ENCODE measurements around the gene UPF1. TPM values are rescaled to one million over a fixed set of nuclear protein-coding genes. Genes with fewer than 3 reads are reported as not detected.

UPF1 gene
- total and polyA plus RNA-seq, 2 of the 13 experiments (the other 11 are each of a cell fraction or from before 2014, with no cell fraction given) = 16.9 to 41.8 TPM

- Histone ChIP-seq H3K9me3 (ENCODE audit: low read length) (no peaks in the 10 kb centered on the region), H3K27me3 (ENCODE audit: control insufficient read depth in 1 of 2, insufficient read depth in 2 of 2, low read length in 2 of 2) (no peaks in the 10 kb centered on the region), H2AFZ (ENCODE audit: low read length) (no peak overlapping the region), H3K4me1 (ENCODE audit: insufficient read depth, low read length) (peaks cover 30% of the 10 kb centered on the region), H3K79me2 (ENCODE audit: insufficient read depth, low read length) (no peaks in the 10 kb centered on the region), H3K4me2 (ENCODE audit: low read depth, low read length) (no peak overlapping the region), H3K9ac (ENCODE audit: insufficient read depth, low read depth, low read length) (no peak overlapping the region), H3K27ac (ENCODE audit: extremely low read length, insufficient read depth, low read length) (no peak overlapping the region), H3K36me3 (replicated peaks in 1 of 2; ENCODE audit: control insufficient read depth in 1 of 2, insufficient read depth in 2 of 2, low read length in 2 of 2) (peaks cover 14 to 31% of the 10 kb centered on the region in 2 experiments; a peak in 4 of 5 replicates), H3K4me3 (replicated peaks in 1 of 3; ENCODE audit: insufficient read depth in 1 of 3, low read depth in 2 of 3, low read length in 3 of 3) (no peak overlapping the region), H4K20me1 (ENCODE audit: insufficient read depth, low read length) (no peaks in the 10 kb centered on the region)
- 94% methylated on average over 43 of the region's 62 CpGs for WGBS (ENCODE audit: low lambda C conversion rate)
- TF ChIP-seq ZNF142 (CRISPR knock-in tag; IDR thresholded peaks at IDR 0.05) (no peak), AKAP8 (CRISPR knock-in tag; IDR thresholded peaks at IDR 0.05) (peak; percentile 50; the same call in 1 of the 2 replicates), ARID2 (CRISPR knock-in tag; IDR thresholded peaks at IDR 0.05; ENCODE audit: borderline replicate concordance) (no peak), ARID3A (IDR thresholded peaks at IDR 0.05; ENCODE audit: low read depth, low read length) (no peak), ZNF567 (CRISPR knock-in tag; IDR thresholded peaks at IDR 0.05; ENCODE audit: borderline replicate concordance) (no peak), AGO2 (optimal IDR thresholded peaks at IDR 0.05; ENCODE audit: low read depth, low read length) (peak; percentile 72), ZNF652 (CRISPR knock-in tag; IDR thresholded peaks at IDR 0.05; ENCODE audit: borderline replicate concordance, low read depth) (no peak), ZNF557 (CRISPR knock-in tag; IDR thresholded peaks at IDR 0.05) (no peak), IKZF4 (CRISPR knock-in tag; IDR thresholded peaks at IDR 0.05; ENCODE audit: borderline replicate concordance, low read depth, not compliant biosample characterization) (no peak), ARNT (IDR thresholded peaks at IDR 0.05) (no peak), GLMP (CRISPR knock-in tag; IDR thresholded peaks at IDR 0.05; ENCODE audit: borderline replicate concordance) (no peak), ZNF674 (CRISPR knock-in tag; IDR thresholded peaks at IDR 0.05; ENCODE audit: low read depth) (no peak), ZC3H13 (CRISPR knock-in tag; IDR thresholded peaks at IDR 0.05) (peak; percentile 22; the same call in 1 of the 2 replicates), DPF2 (CRISPR knock-in tag; IDR thresholded peaks at IDR 0.05; ENCODE audit: borderline replicate concordance, low read depth) (no peak)
- in situ Hi-C loops (cut with HindIII; ENCODE audit: extremely low pct_ligation_motif_present, low pct_unique_long_range_greater_than_20kb) = no loop called here
- FAIRE-seq (no peak), ATAC-seq (no peak), DNase-seq (ENCODE audit: low spot score) (no peak)
- ChIA-PET POLR2A (no interaction called here), CTCF (ENCODE audit: low intra/inter-chr PET ratio, low total read pairs) (no interaction called here)
- no TSS peak for BruUV-seq (replicated peaks)
- intact Hi-C loops (cut with micrococcal nuclease; ENCODE audit: unreplicated experiment) = no loop called here
Observed at GRCh38 chr19:18869781-18870530, 38.2 kb downstream of the UPF1 start.

Data from HepG2 (cell line).